ENCODE results near the gene JPH4. TPM values are rescaled to one million over a fixed set of nuclear protein-coding genes. Genes with fewer than 3 reads are reported as not detected.

Gene JPH4
- polyA plus RNA-seq, 1 of the 3 experiments (the other 2 are of a cell fraction) = 8.7 TPM

GRCh38 chr14:23548351-23549318, 30.0 kb downstream of the JPH4 start (continued):
- TF ChIP-seq JUND (IDR thresholded peaks at IDR 0.05) = no peak
- TF ChIP-seq PBX3 (IDR thresholded peaks at IDR 0.05) = no peak
- TF ChIP-seq, protein P1, sequence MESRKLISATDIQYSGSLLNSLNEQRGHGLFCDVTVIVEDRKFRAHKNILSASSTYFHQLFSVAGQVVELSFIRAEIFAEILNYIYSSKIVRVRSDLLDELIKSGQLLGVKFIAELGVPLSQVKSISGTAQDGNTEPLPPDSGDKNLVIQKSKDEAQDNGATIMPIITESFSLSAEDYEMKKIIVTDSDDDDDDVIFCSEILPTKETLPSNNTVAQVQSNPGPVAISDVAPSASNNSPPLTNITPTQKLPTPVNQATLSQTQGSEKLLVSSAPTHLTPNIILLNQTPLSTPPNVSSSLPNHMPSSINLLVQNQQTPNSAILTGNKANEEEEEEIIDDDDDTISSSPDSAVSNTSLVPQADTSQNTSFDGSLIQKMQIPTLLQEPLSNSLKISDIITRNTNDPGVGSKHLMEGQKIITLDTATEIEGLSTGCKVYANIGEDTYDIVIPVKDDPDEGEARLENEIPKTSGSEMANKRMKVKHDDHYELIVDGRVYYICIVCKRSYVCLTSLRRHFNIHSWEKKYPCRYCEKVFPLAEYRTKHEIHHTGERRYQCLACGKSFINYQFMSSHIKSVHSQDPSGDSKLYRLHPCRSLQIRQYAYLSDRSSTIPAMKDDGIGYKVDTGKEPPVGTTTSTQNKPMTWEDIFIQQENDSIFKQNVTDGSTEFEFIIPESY (IDR thresholded peaks at IDR 0.05; ENCODE audit: borderline replicate concordance, low read depth) = no peak
- no peak for TF ChIP-seq FOXJ3 (CRISPR knock-in tag; IDR thresholded peaks at IDR 0.05)
- no peak for TF ChIP-seq FOXM1 (IDR thresholded peaks at IDR 0.05; ENCODE audit: low read depth)
- no peak for TF ChIP-seq CHD2 (IDR thresholded peaks at IDR 0.05; ENCODE audit: low read length, partially characterized antibody)
- TF ChIP-seq TEAD4 (IDR thresholded peaks at IDR 0.05; ENCODE audit: borderline replicate concordance, insufficient read depth) = no peak
- TF ChIP-seq TAF1 (IDR thresholded peaks at IDR 0.05; ENCODE audit: borderline replicate concordance, low read depth, low read length) = no peak
- no peak for TF ChIP-seq GATA2 (CRISPR knock-in tag; IDR thresholded peaks at IDR 0.05)

DNA sequence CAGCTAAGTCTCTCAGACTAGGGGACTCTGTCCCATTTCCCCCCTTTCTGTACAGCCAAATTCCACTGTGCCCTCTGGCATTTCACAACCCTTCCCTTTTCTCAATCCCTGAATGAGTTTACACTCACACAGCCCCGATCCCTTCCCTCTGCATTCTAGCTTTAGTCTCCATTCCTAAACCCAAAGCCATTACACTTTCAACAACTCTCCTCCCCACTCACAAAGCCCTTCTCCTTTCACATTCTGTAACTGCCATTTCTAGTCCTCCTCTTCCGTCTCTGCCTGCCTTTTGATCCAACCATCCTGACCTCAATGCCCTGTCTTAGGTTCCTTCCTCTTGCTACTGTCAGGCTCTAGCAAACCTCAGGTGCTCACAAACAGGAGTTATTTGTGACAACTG, 30.7 kb downstream of the JPH4 start:
- H3K27ac ChIP-seq (ENCODE audit: low read depth in 2 of 2, low read length in 1 of 2) = no peak overlapping the region
- no peak overlapping the region for H3K4me3 ChIP-seq (ENCODE audit: low read depth in 2 of 2, low read length in 1 of 2)
- no peaks in the 10 kb centered on the region for H3K9me3 ChIP-seq
- H3K79me2 ChIP-seq (ENCODE audit: insufficient read depth) = no peaks in the 10 kb centered on the region
- H3K36me3 ChIP-seq (replicated peaks in 1 of 2; ENCODE audit: control insufficient read depth in 1 of 2, insufficient read depth in 2 of 2, low read length in 1 of 2) = peaks cover 0 to 6% of the 10 kb centered on the region in 2 experiments
- no peak overlapping the region for H3K4me2 ChIP-seq
- H2AFZ ChIP-seq (ENCODE audit: low read depth) = no peak overlapping the region
- no peaks in the 10 kb centered on the region for H3K9me2 ChIP-seq
- no peak overlapping the region for H3K9ac ChIP-seq
- no peak for DNase-seq
- peaks cover 0 to 26% of the 10 kb centered on the region in 2 experiments; a peak in 2 of 4 replicates for H3K4me1 ChIP-seq (ENCODE audit: control insufficient read depth in 1 of 2, insufficient read depth in 2 of 2, low read depth in 1 of 2, low read length in 1 of 2)
- H4K20me1 ChIP-seq (ENCODE audit: insufficient read depth) = no peaks in the 10 kb centered on the region
- H3K27me3 ChIP-seq (ENCODE audit: insufficient read depth) = no peaks in the 10 kb centered on the region
- CTCF ChIA-PET = interaction anchor here (2.1 to 6.0 kb wide), 4 partner anchors 8 to 69 kb away, joined by 15 to 87 read pairs (median 20); no protein-coding TSS in a partner anchor
- WGBS (ENCODE audit: low lambda C conversion rate) = 84% methylated on average over 2 of the region's 2 CpGs
- POLR2A ChIA-PET = no interaction called here
- TF ChIP-seq EP300 (IDR thresholded peaks at IDR 0.05; ENCODE audit: borderline replicate concordance in 1 of 2, low read depth in 1 of 2, low read length in 1 of 2) = no peak
- no peak for TF ChIP-seq MXI1 (IDR thresholded peaks at IDR 0.05; ENCODE audit: low read depth, low read length)
- TF ChIP-seq, protein P2, sequence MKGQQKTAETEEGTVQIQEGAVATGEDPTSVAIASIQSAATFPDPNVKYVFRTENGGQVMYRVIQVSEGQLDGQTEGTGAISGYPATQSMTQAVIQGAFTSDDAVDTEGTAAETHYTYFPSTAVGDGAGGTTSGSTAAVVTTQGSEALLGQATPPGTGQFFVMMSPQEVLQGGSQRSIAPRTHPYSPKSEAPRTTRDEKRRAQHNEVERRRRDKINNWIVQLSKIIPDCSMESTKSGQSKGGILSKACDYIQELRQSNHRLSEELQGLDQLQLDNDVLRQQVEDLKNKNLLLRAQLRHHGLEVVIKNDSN (IDR thresholded peaks at IDR 0.05; ENCODE audit: borderline replicate concordance, low read depth) = no peak
- no peak for TF ChIP-seq RAD21 (IDR thresholded peaks at IDR 0.05; ENCODE audit: low read length)
- TF ChIP-seq, protein P1 (IDR thresholded peaks at IDR 0.05; ENCODE audit: borderline replicate concordance, low read depth) = no peak
- H3F3A ChIP-seq (replicated peaks; ENCODE audit: insufficient read depth) = no peaks in the 10 kb centered on the region
